NCI-H146 treated with DMSO at 0.1 percent for 48 hours (cell line): Measurements from ENCODE around the gene C21orf58.

Experiments
- DNase-seq: peaks from one replicate; lab custom pipeline; 2025; ENCODE audit not compliant: unreplicated experiment; lab: John Stamatoyannopoulos, UW

The C21orf58 gene

DNA sequence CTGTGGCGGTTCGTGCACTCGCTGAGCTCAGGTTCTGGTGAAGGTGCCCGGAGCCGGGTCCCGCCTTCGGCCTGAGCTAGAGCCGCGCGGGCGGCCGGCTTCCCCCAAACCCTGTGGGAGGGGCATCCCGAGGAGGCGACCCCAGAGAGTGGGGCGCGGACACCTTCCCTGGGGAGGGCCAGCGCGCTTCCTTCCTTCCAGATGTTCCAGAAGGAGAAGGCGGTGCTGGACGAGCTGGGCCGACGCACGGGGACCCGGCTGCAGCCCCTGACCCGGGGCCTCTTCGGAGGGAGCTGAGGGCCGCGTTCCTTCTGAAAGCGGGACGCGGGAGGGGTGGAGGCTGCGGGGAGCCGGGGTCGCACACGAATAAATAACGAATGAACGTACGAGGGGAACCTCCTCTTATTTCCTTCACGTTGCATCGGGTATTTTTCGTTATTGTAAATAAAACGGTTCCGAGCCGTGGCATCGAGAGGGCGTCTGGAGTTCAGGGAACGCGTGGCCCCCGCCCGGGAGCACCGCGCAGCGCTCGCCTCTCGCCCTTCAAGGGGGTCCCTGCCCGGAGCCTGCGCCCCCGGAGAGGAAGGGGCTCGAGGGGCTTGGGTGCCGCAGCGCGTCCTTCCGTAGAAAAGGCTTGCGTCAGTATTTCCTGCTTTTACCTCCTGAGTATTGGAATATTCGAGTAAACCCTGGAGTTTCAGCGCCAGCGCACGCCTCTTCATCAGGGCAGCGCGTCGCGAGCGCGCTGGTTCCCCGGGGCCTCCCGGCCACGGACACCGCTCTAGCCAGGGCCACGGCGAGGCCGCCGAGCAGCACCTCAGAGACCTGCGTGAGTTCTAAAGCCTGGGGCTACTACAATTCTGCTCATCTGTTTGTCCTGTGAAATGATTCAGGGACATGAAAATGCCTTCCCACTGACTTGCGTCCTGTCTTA, 26.1 kb downstream of the C21orf58 start:
- no peak for DNase-seq

DNA sequence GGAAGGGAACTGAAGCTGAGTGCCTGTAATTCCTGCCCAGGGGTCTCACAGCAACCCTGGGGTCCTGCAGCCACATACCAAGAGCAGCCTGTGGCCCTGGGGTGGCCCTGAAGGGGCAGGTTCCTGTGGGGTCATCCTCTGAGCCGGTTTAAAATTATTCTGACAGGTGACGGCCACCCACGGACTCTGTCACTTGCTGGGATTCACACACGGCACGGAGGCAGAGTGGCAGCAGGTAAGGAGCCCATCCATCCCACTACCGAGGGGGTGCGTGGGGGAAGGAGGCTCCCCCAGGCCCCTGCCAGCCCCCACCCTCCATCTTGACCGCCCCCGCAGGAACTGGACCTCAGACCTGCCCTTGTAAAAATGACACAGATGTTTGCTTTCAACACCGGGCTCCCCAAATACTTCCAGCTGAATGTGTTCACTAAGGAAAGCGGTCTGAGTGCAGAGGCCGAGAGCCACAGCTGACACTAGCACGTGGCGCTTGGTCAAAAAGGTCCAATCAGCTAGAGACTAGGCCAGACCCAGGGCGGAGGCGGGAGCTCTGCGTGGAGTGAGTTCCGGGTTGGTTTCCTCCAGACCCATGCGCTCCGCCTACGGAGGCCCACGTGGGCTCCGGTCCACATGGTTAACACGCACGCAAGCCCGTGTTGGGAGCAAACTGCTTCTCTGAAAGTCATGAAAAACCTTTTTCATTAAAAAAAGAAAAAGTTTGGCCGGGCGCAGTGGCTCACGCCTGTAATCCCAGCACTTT, 27.5 kb downstream of the C21orf58 start:
- peak; percentile 76 for DNase-seq

DNA sequence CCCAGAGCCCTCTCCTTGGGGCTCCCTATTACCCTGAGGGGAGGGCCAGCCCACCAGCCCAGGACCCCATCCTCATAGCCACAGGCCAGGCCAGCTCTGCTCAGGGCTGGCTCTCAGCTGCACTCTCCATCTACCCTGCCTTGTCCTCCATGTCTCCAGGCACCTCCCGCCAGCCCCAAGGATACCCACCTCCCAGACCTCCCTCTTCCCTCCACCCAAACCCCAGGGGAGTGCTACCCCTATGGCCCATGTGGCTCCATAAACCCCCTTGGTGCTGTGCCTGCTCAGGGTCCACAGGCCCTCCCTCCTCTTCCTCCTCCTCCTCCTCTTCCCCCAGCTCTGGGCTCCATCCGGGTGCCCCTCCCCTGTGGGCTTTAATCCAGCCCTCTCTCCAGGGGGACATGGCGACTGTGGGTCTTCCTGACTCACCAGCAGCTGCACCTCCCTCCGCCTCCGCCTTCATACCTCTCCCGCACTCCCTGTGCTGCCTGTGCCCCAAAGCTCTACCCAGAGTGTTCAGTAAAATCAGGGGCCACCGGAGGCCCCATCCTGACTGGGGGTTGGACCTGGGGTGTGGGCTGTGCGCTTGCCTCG, 28.4 kb downstream of the C21orf58 start:
- no peak for DNase-seq

DNA sequence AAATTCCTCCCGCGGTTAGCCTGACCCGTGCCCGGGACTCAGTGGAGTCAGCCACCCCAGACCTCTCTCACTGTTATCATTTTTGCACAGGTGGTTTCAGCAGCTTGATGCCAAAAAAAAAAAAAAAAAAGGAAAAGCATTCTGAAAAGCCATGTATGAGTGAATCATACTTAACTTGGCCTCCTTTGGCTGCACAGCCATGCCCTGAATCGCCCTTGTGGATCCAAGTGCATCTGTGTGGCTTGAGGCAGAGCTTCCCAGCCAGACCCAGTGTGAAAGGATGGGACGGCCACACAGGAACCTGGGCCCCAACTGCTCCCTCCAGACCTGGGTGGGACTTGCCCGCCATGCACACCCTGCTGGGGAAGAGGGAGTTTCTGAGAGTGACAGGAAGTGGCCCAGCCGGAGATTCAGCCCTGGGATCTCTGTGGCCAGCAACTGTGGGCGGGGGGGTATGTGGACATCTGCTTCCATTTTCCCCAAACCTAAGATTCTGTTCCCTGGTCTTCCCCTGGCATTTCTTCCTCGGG, 29.0 kb downstream of the C21orf58 start:
- DNase-seq = no peak

DNA sequence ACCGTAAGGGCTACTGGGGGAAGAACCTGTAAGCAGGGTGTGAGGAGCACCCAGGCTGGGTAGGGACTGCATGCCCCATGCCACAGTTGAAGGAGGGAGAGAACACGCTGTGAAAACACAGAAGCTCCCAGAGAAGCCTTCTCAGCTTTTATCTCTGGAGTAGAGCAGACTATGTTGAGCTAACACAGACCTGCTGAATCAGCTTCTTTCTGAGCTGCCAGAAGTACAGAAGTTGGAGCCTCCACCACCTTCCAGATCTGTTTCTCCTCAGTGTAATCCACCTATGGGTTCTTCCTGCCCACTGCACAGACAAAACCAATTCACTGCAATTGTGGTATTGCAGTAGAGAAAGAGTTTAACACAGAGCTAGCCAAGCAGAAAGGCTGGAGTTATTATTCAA, 32.1 kb downstream of the C21orf58 start:
- DNase-seq = no peak

DNA sequence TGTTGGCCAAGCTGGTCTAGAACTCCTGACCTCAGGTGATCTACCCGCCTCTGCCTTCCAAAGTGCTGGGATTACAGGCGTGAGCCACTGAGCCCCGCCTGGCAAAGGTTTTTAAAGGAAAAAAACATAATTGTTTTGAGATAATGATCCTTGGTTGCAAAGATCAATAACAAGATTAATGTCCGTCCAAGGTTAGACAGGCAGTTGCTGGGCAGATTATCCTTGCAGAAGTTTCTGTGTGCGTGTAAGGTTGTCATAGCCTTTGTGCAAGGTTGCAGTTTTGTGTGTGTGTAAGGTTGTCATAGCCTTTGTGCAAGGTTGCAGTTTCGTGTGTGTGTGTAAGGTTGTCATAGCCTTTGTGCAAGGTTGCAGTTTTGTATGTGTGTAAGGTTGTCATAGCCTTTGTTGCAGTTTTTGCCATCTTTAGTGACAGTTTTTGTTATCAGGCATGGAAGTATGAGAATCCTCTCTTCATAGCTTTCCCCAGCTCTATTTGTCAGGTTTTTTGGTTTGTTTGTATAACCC, 34.0 kb downstream of the C21orf58 start:
- DNase-seq = no peak

DNA sequence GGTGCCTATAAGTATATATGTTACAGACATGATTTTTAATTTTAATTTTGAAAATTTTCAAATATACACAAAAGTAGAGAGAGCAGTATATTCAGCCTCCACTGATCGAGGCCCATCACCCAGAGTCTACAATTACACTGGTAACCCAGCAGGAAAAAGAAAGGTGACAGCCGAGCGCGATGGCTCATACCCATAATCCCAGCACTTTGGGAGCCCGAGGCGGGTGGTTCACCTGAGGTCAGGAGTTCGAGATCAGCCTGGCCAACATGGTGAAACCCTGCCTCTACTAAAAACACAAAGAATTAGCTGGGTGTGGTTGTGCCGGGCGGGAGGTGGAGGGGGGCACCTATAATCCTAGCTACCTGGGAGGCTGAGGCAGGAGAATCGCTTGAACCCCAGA, 36.1 kb downstream of the C21orf58 start:
- DNase-seq = no peak

DNA sequence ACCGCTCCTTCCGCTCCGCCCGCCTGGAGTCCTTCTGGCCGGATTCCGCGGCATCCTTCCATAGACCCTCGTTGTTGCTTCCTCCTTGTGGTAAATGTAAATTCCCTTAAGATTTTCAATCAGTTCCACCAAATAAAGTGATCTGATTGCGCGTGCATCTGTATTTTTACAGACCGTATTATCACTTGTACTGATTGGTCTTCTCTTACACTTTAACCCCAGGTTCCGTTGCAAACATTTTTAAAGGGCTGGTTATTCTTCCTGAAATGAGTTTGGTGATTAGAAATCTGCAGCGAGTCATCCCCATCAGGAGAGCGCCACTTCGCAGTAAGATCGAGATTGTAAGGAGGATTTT, 37.0 kb downstream of the C21orf58 start:
- DNase-seq = no peak

DNA sequence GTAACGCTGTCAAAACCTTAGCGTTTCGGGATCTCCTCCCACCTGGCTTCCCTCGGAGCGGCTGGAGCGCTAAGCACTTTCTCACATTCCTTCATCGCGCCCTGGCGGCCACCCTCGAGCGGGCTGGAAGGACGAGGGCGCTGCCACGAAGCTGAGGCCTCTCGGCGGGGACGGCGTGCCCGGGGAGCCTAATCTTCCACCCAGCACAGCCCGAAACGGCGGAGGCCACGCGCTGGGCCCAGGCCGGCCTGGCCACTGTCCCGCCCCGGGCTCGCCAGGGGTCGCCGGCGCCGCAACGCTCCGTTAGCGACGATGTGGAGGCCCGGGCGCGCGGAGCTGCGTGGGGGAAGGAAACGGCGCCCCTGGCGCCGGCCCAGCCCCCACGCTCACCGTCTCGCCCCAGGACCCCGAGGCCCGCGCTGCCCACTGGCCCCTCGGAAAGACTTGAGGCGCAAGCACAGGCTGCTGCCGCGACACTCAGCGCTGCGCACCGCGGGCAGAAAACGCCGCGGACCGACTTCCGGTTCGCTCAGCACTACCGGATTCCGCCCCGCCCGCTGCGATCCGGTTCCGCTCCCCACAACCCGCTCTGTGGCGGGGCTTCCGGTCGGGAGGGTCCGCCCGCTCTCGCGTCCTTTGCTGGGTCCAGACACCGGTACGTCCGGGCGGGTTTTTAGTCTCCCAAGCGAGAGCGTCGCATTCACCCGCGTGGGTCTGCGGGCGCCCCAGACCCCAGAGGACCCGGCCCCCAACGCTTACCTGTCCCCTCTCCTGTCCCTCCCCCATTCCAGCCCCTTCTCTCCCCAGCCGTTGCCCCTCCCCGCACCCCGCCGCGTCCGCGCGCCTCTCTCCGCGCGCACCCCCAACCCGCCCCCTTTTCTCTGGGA, 37.7 kb downstream of the C21orf58 start, which contains the start of gene YBEY:
Gene YBEY, plus strand, starts transcription at position 582 of the 887 bp plus-strand sequence. CDS start 572 bp downstream, outside the sequence.
- DNase-seq = peak; percentile 70

DNA sequence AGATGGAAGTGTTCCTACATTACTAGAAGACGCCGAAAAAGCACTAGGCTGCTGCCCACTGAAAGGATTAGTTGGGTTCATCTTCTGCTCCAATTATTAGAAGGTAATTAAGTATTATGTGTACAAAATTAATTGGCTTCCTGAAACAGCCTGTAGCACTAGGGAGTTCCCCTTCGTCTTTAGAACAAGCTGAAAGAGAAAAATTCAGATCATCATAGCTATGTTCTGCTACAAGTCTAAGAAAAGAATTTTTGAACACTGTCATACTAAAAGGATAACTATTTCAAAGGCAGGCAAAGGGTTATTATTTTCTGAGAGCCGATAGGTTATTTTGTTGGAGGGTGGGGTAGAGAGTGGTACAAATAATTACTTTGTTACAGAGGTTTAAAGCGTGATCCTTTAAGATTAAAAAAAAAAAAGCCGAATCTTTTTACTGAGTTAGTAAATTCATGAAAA, 38.4 kb downstream of the C21orf58 start, which contains the start of gene MCM3AP:
Gene MCM3AP, minus strand, starts transcription at position 406 of the 456 bp plus-strand sequence. Its CDS starts 325 bp downstream, at position 81.
- DNase-seq = no peak

DNA sequence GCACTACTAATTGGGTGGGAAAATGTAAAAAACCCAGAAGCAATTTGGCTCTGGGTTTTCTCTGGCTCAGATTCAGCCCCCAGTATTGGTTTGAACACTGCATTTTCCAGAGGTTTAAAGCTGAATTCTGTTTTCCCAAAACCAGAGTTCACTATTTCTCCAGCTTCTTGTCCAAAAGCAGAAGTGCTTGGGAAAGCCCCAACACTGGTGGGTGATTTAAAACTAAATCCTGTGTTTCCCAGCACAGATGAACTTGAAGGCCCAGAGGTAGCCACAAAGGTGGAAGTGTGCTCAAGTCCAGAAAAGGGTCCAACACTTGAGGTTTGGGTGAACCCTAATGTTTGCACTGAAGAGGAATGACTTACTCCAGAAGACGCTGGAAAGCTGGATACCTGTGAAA, 38.9 kb downstream of the C21orf58 start:
- DNase-seq = no peak

DNA sequence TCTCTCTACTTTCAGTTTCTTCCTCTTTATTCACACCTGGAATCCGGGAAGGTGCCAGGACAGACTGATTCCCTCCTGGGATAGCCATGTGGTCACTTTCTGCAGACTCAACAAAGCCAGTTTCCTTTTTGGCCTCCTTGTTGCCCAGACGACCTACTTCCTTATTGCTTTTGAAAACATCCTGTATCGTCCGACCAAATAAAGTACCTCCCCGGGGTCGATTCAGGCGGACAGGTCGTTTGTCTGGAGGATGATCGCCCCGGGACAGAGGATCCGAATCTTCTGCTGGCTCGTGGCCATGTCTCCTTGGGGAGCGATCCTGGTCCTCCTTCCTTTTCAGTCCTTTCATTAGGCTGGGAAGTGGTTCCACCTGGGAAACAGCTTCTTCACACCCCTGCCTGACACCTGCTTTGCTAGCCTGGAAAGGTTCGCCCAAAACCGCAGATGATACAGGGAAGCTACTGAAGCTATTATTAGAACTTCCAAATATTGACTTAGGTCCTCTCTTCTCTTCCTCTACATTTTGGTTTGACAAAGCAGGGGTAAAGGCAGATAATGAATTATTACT, 39.5 kb downstream of the C21orf58 start:
- DNase-seq = no peak

DNA sequence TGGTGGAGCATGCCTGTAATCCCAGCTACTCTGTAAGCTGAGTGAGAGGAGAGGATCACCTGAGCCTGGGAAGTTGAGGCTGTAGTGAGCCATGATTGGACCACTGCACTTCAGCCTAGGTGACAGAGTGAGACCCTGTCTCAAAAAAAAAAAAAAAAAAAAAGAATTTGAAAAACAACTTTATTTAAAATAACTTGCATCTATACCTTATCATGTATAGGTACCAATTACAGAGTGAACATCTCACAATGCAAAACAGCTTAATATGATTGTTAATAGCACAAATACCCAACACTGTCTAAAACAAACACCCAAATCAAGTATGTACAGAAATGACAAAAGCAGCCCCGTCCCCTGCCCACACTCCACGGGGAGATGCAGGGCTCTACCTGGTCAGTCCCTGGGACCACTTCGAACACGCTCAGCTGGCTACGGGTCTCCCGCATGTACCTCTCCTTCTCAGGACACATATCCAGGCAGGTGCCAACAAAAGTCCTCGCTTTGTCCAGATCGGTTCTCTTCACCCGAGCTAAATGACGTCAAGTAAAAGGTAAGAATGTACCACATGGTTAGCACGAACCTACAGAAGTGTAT, 48.8 kb downstream of the C21orf58 start:
- DNase-seq = no peak

DNA sequence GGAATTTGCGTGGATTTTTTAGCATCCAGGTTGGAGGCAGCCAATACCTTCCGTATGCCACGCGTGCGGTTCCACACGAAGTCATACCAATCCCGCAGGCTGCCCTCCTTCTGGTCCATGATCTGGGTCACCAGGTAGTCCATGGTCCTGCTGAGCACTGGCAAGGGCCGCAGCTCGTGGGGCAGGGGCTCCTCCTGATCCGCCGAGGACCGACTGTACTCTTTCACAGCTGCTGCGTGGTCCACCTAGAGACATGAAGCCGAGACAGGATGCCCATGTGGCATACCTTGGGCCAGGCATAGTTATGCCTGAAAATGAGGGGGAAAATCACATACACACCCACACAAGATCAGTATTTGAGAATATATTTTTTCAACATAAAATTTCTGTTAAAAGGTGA, 50.3 kb downstream of the C21orf58 start:
- DNase-seq = no peak

DNA sequence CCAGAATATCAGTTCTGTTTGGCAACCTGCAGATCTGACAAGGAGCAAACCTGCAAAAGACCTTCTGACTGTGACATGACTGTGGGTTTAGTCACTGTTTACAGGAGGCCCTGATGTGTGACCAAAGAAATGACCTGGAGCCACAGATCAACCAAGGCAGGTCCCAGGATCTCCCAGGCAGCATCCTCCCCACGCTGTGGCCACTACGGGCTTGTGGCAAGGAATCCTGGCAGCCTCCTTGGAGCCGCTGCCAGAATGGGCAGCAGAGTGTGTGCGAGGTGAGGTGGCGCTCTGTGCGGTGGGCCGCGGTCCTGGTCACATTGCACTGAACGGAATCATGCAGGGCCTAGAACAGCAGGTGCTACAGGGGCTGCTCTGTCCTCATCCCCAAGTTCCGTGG, 54.2 kb downstream of the C21orf58 start:
- DNase-seq = no peak

DNA sequence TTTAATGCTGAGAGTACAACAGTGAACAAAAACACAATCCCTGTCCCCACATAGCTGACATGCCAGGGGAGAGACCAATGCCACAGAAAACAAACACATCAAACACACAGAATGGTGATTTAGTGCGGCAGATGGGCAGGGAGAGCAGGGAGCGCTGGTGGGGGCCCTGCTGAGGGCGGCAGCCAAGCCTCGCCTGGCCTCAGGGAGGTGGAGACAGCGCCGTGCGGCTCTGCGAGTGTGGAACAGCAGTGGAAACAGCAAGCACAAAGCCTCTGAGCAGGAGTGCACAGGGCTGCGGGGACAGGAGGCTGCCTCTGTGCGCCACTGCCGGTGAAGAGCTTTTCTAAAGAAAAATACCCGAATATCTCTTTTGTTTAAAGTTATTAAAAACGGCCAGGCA, 55.3 kb downstream of the C21orf58 start:
- no peak for DNase-seq

DNA sequence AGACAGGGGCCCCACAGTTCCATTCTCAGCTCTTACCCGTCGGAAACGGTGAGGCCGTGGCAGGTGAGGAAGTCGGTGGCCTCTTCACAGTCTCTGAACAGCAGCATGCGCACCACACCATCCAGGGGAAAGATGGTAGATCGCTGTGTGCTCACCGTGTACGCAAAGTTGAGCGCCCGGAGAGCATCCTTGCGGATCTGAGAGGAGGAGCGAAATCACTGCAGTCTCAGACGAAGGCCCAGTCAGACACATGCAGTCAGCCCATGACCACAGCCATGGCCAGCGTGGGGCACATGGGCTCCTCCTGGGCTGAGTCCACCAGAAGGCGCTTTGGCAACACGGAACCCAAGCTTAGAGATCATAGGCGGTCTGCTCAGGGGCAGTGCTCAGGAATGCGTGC, 56.7 kb downstream of the C21orf58 start:
- DNase-seq = no peak

DNA sequence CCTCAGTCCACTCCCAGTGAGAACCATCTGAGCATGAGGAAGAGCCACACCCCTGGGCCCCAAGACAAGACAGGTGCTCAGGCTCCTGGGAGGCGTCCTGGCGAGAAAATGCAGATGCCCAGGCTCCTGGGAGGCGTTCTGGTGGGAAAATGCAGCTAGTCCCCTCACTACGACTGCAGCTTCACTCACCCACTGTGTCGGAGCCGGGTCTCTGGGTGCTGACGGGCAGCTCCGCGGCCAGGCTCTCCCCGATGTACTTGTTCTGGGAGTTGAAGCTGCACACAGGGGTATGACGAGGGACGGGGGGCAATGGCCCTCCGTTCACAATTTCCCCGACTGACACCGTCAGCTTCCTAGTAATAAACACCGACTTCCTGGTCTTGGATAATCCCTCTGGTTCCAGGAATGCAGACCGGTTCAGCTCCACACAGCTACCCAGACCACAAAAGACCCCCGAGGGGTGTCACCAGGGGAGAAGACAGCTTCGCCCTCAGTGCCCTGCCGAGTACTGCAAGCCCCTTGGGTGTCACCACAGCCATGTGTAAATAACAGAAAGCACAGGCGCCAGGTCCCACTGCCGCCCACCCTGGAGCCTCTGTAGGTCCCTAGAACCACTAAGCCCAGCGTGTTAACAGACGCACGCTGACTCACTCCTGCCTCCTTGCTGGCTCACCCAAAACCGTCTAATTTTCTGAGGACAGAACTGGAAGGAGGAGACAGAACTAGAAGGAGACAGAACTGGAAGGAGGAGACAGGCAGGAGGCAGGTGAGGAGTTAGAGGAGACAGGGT, 57.7 kb downstream of the C21orf58 start:
- no peak for DNase-seq
